Lung microvascular endothelial cell (primary cell): ENCODE results near the gene SMIM5. TPM values are rescaled to one million over a fixed set of nuclear protein-coding genes. Genes with fewer than 3 reads are reported as not detected.

Experiments
- DNase-seq, 2 donors: peaks; one replicate each; pipeline versions ENCODE4 v3.0.0 to v3.0.0-alpha.2; 2010; ENCODE audit warnings: low read depth in 2 of 2
- total RNA-seq: library from RNA; depleted of rRNA; stranded (reverse); fragments of >200 nt; gene quantifications from 2 replicates; pipeline ENCODE4 v1.2.1, GENCODE V29; 2014

SMIM5 gene
- total RNA-seq, 1 donor from 2014 or later, result not detected

DNA sequence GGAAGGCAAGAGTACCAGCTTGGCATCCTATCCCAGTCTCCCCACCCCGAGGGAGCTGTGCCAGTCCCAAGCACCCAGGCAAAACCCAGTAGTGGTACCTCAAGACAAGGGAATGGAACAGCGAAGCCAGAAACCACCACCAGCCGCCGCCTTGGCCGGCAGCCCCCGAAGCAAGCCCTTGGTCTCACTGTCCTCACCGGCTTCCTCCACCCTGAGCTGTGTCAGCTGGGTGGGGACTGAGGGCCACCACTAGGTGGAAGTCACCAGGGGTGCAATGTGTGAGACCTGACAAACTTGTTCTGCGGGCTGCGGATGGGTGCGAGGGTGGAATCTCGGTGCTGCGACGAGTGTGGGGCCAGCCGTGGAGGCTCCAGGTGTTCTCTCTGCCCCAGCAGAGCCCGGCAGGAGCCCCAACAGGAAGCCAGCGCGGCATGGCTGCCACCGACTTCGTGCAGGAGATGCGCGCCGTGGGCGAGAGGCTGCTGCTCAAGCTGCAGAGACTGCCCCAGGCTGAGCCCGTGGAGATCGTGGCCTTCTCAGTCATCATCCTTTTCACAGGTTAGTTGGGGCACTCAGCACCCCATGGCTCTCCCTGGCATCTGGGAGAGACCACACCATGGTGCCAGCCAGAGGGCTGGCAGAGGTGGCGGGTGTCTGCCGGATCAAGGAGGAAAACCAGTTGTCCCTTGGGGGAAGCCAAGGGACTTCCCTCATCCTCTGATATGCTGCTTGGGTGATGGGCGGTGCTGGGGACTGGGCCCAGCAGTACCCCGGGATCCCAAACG lies 6.7 kb downstream of the SMIM5 start:
- no peak for DNase-seq

DNA sequence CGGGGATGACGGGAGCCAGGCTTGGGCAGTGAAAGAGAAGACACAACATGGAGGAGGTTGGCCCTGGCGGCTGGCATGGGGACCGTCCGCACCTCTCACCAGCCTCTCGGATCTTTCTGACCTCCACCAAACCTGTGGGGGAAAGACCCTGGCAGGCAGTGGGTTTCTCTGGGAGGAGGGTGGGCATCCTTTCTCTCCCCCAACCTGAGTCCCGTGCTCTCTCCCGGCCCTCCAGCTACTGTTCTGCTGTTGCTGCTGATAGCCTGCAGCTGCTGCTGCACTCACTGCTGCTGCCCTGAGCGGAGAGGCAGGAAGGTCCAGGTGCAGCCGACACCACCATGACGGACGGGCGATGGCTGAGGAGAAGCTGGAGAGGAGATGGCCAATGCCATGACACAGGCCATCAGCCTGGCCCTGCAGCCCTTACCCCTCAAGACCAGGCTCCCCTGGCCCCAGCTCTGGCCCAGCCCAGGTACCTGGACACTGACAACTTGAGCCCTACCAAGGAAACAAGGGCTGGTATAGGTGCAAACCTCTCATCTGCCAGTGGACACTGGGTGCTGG lies 7.4 kb downstream of the SMIM5 start:
- DNase-seq, result no peak

DNA sequence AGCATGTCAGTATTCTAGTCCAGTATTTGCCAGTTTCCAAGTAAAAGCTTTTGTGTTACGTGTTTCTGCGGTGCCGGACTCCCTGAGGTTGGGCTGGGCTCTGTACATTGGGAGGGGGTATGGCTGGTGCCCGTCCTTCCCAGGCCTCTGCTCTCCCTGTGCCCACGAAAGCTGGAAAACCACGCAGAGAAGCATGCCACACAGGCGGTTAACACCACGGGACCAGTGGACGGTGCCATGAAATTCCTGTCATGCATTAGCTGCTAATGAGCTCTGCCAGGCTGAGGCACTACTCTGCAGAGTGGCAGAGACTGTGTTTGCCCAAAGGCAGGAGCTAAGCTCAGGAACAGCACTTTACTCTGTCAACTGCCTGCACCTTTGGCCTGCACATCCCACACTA lies 8.1 kb downstream of the SMIM5 start:
- no peak for DNase-seq

DNA sequence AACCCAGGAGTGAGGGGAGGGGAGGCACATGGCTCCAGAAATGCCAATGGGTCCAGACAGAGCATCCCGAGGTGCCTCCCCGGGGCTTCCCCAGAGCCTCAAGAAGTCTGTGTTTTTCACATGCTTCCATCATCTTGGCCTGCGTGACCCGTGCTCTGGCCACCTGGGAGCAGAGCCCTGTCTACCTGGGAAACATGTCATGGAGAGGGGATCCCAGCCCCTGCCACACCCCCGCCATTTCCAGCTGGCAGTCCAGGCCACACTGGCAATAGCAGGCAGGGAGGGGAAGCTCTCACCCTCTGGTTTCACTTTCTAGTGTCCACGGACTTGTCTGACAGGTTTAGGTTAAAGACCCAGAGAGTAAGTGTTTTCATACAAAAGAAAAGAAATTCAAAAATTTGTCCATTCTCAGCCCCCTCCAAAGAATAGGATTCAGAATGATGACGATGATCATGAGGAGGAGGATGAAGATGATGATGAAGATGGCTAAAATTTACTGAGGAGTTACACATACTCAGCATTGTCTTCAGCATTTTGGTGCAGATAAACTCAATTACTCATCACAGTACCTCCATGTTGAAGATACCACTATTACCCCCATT lies 9.0 kb downstream of the SMIM5 start:
- DNase-seq, result peak; percentile 19 to 32

DNA sequence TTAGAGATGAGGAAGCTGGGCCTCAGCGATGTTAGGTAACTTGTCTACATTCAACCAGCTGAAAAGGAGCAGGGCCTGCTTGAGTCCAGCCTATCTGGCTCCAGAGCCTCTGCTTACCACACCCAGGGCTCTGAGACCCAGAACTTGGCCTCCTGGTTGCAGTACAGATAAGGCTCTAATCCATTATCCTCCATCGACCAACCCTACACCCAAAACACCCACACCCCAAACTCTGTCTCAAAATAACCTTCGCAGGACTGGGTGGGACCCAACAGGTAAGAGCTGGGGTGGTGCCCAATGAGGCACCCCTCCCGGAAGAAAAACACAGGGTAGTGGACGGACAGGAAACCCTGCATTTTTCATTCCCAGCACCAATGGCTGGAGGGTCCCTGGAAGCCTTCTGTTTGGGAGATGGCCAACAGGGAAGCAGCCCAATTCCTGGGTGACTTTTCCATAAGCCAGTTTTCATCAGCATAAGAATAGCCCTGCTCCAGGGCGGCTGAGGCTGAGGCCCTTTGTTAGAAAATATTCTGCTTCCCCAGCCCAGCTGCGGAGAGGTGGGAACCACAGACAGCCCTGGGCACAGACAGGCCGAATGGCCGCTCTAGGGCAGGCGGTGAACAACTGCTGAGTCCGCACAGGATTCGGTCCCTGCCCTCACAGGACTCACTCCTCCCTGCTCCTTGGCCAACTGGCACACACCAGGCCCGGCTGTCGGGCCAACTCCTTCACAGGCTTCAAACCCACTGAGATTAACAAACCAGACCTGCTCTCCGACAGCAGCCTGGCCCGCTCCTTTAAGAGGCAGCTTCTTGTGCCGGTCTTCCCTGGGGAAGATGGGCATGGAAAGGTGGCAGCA lies 9.8 kb downstream of the SMIM5 start:
- DNase-seq, result no peak

DNA sequence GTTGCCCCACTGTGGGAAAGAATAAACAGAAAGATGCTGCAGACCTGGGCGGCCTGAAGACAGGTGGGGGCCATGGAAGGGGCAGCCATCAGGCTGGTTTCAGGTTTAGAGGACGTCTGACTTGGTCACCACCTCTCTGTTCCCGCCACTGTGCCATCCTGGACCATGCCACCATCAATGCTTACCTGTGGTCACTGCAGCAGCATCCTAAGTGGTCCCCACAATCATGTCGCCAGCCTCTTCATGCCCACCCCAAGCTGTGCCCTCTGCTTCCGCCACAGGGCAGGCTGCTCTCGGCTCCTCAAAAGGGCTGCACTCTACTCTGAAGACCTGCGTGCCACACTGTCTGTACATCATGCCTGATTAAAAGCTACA lies 10.4 kb downstream of the SMIM5 start:
- no peak for DNase-seq

DNA sequence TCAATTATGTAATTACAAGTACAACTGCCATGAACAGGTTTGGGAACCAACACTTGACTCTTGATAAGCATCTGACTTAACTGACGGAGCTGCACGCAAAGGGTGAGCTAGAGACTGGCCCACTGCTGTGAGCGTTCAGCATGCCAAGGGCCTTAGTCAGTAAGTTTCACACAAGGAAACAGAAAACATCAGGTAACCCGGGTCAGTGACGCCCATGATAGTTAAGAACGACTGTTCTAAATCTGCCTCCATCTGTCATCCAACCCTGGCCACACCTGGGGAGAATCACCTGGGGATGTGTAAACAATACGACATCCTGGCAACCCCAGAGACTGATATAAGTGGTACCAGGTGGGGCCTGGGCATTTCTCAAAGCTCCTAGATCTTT lies 12.3 kb downstream of the SMIM5 start:
- peak in 1 of 2 donors; percentile 81 for DNase-seq

DNA sequence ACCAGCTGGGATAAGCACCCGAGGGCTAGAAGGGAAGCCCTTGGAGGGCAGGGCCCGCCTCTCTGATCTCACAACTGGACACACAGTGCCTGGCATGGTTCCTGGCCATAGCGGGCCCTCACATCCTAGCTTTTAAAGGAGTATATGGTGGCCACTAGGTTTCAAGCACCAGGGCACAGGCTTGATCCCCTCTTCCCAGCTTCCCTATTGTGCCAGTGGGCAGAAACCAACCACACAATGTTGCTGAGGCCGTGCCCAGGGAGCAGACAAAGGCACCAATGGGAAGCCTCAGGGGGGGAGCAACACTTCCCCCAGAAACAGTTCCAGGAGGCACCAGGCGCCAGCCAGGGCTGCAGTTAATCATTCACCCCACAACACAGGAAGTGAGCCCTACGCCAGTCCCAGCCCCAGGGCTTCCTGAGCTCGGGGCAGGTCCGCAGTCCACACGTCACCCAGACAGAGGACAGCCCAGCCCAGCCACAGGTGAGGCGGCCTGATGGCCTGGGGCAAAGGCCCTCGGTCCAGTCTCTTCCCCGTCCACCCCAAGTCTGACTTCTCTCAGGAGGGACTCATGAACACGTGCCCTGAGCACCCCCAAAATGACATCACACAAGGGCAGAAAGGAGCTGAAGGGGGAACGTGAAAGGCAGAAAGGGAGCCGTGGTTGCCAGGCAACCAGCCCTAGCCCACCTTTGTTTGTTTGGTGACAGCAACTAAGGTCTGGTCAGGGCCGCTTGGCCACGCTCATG lies 12.8 kb downstream of the SMIM5 start:
- peak; percentile 78 to 88 for DNase-seq

DNA sequence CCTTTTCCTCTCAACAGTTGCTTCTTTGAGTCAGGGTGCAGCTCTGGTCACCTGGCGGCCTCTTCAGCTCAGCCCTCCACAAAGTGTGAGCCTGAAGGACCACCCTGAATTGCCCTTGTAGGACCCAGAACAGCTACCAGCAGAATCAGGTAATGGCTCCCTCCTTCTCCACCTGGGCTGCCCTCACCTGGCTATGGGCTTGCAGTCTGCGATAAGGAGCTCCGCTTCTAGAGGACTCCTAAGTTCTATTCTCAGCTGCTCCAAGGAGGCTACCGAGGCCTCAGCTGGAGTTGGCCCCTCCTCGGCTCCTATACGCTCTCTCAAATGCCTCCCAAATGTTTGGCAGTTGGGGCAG lies 13.4 kb downstream of the SMIM5 start:
- no peak for DNase-seq

DNA sequence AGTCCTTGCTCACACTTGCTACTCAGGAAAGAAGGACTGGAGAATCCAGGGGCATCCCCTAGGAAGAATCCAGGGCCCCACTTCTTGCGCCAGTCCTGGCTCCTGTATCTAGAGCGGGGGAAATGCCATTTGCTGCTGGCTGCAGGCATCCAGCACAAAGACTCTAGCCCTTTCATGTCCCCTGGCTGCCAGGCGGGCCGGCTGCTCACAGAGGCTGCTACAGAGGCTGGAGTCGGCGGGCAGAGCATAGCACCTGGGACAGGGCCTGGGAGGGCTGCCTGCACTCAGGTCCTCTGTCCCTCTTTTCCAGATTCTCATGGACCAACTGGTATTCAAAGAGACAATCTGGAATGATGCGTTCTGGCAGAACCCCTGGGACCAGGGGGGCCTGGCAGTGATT lies 13.8 kb downstream of the SMIM5 start:
- no peak for DNase-seq

DNA sequence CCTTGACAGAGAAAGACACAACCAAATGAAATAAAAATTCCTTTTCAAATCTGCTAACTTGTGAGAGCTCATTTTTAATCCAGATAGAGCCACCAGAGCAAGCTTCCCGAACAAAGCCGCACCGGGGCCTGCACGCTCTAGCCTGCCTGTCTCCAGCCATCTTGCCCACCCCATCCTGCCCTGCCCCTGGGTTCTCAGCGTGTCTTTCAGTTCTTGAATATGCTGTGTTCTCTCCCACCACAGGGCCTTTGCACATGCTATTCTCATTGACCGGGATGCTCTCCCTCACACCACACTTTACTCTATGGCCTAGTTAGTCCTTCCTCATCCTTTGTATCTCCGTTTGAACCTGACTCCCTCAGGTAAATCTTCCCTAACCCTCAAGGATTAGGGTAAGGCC lies 14.7 kb downstream of the SMIM5 start:
- DNase-seq, result no peak

DNA sequence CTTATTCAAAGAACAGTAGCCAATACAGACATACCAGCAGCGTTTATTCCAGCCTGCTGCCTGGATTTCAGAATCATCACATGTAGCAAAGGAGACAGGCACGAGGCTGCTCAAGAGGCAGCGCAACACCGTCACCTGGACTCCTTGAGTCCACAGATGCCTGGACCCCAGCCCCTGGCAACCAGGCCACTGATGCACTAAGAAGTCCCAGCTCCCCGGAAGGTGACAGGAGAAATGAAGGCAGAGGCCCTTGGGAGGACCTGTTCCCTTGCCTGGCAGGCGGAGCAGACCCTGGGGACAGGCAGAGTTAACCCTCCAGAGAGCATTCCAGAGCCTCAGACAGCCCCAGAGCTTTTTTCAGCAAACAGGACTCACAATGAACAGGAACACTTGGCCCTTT lies 16.5 kb downstream of the SMIM5 start:
- no peak for DNase-seq

DNA sequence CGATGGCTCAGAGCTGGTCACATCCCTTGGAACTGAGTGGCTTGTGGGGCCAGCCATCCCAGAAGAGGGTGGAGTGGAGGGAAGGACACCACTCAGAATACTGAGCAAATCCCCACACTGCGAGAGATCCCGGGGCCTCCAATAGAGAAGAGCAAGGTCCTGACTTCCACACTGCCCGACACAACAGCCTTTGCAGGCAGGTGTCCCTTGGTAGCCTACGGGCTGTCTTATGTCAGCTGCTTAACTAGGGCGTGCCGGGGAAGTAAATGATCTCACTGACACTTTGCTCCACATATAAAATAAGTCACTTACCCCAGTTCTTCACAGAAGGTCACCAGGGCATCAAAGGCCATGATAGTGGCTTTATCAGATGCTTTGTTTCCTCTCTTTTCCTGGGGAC lies 17.6 kb downstream of the SMIM5 start:
- DNase-seq, result no peak

DNA sequence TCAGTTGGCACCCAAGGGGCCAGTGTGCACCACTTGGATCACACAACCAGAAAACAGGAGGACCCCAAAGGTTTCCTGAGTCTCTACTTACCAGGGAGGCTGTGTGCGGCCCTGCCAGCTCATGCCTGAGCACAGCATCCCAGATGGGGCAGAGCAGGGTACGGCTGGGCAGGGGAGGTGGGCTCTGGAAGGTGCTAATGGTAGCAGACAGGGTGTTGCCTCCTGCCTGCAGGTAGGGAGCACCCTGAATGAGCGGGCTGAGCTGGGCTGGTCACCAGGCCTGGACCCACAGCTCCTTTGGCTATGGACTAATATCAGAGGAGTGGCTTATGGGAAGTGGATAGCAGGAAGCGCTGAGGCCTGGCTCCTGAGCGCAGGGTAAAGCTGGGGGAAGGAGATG lies 19.1 kb downstream of the SMIM5 start:
- DNase-seq, result no peak

DNA sequence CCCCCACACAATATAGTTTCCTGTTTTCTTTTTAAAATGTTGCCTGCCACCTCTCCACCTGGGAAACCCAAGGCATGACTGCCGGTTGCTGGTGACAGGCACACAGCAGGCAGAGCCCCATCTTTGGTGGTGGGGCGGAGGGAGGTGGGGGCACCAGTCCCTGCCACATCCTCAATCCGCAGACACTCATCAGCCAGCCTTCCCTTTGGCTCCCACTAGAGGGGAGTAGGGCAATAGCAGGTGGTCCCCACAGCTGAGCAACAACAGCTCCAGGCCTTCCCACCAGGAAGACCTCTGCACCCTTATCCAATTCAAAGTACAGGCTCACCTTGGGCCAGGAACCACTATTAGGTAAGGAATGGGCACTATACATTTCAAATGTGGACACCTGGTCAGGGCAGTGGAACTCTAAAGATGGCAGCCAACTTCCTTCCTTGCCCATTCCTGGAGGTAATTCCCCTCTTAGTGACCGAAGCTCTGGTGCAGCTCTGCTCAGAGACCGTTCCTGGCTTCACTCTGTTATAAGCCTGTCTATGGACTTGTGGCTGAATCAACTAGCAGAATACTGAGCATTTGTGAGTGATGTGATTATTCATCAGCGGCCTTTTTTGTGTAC lies 19.8 kb downstream of the SMIM5 start:
- DNase-seq, result peak; percentile 39 to 62

DNA sequence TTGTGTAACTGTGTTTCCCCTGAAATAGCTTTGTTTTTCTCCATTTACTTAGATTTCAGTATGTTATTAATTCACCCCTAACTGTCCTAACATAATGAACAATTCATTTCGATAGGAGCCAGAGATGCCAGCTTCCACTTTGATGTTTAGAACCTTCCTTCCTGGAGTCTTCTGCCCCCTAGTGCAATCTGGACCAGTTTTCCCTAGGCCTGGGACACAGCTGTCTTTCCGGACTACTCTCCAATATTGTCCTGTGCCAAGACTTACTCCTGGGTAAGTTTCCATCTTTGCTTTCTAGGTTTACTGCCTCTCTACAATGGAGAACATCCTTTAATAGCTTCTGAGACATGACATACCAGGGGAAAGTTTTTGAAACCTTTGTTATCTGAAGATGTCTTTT lies 20.9 kb downstream of the SMIM5 start:
- DNase-seq, result peak; percentile 75 to 88

DNA sequence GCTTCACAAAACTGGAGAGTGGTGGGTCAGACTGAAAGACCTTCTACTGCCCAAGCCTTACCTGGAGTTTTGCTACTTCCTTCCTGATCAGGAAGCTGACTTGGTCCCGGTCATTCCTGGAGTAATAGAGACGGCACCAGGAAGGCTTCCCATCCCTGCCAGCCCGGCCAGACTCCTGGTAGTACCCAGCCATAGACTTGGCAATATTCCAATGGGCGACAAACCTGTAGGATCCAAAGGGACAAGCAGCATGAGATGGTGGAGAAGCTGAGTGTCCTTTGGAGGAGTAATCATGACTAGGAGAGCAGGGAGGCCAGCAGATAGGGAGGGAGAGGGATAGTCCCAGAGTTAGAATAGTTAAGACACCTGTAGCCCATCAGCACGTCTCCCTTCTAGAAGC lies 25.0 kb downstream of the SMIM5 start:
- no peak for DNase-seq

DNA sequence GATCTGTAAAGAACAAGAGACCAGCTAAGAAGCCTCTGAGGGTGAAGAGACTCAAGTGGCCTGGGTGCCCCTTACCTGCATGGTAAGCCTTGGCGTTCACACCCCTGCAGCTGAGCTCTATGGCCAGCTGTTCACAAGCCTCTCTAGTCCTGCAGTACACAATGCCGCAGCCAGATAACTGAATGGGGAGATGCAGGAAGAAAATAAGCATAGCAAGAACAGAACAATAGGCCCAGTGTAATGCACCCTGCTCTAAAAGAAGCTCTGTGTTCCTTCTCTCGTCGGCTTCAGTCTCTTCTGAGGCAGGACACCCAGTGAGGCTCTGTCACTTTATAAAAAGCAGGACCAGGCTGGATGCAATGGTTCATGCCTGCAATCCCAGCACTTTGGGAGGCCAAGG lies 28.3 kb downstream of the SMIM5 start:
- no peak for DNase-seq

DNA sequence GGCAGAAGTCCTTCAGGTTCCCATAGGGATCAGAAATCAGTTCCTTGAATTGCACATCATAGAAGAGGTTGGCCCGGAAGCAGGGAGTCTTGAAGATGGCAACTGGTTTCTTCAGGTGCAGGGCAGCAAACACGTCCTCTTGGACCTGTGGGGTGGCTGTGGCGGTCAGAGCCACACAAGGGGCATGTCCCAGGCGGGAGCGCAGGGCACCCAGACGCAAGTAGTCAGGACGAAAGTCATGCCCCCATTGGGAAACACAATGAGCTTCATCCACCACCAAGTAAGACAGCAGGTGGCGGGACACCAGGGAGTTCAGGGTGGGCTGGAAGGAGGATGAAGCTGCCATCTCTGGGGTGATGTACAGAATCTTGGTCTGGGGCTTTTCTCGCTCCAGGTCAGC lies 29.3 kb downstream of the SMIM5 start:
- DNase-seq, result no peak

DNA sequence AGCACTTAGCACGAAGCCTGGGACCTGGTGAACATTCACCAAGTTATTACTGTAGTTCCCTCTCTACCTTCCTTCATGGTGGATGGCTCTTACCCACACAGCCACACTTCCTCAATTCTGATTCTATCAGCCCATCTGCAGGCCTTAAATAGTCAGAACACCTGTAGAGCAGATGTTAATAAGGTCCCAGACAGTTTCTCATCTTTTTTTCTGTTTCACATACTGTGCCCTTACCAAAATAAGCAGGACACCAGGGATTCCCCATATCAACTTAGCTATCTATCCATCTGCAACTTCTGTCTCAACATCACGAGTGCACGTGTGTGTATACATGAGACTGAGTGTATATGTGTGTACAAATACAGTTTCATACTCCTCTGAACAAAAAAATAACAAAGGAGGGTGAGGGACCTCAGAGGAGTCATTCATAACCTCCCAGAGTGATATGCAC lies 30.9 kb downstream of the SMIM5 start:
- no peak for DNase-seq

DNA sequence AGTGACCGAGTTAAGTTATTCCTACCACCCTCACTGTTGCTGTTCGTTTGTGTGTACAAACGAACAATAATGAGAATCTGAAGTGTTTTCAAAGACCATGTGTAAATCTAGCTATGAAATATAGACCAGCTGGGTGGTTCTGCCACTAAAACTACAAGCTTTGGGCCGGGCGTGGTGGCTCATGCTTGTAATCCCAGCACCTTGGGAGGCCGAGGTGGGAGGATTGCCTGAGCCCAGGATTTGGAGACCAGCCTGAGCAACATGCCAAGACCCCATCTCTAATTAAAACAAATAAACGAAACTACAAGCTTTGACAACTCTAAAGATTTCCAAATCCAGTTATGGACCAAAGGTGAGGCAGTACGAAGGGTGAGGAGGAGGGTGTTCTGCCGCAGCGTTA lies 32.7 kb downstream of the SMIM5 start:
- DNase-seq, result no peak
